ENCODE data around the gene FOXD1.
"Not testable (repeated sequence)": the region's sequence is repeated elsewhere in the genome, so short reads cannot be mapped to it uniquely, and the experiment has no call there.

Gene FOXD1

GRCh38 chr5:73482383-73483136 lies 34.0 kb upstream of the FOXD1 start:
- Mint-ChIP-seq H3K36me3 (no peaks in the 10 kb centered on the region), H3K4me1 (no peaks in the 10 kb centered on the region), H3K9me3 (no peaks in the 10 kb centered on the region), H3K4me3 (no peak overlapping the region), H3K27me3 (peaks cover 14% of the 10 kb centered on the region), H3K27ac (no peak overlapping the region)

DNA sequence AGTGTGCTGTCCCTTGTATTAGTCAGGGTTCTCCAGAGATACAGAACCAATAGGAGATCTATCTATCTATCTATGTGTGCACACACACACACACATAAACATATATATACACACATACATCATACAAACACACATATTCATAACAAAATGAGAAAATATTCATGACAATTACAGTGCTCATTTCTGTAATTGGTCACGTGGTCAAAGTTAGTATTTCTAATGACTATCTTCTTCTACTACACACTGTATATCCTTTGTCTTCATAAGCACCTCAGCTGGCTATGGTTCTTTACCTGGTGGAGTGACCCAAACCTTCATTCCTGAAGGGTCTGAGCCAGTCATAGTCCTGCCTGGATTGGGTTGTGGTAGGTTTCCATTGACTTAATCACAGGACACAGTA lies 31.9 kb upstream of the FOXD1 start:
- no peaks in the 10 kb centered on the region for H3K4me1 Mint-ChIP-seq
- H3K27ac Mint-ChIP-seq, result no peak overlapping the region
- H3K36me3 Mint-ChIP-seq, result no peaks in the 10 kb centered on the region
- peaks cover 10% of the 10 kb centered on the region for H3K27me3 Mint-ChIP-seq
- H3K4me3 Mint-ChIP-seq, result no peak overlapping the region
- no peaks in the 10 kb centered on the region for H3K9me3 Mint-ChIP-seq

DNA sequence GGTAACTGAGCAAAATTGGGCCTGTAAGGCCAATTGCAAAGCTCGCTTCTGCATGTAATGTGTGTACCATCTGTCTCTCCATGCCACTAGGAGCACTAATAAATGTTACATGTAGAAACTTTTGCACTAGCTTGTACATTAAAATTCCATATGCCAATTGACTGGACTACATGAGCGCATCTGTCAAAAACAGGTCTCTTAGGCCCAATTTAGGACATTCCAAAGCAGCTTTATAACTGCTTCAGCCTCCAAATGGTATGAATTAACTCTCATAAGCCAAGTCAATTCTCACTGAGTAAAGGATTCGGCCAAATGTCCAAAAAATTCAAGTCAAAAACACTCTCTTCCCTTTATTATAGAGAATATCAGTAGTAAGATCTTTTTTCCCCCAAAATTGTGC lies 23.5 kb upstream of the FOXD1 start:
- H3K9me3 Mint-ChIP-seq, result no peaks in the 10 kb centered on the region
- no peaks in the 10 kb centered on the region for H3K4me1 Mint-ChIP-seq
- H3K4me3 Mint-ChIP-seq, result no peak overlapping the region
- H3K36me3 Mint-ChIP-seq, result no peaks in the 10 kb centered on the region
- peaks cover 4% of the 10 kb centered on the region for H3K27me3 Mint-ChIP-seq
- H3K27ac Mint-ChIP-seq, result no peak overlapping the region

DNA sequence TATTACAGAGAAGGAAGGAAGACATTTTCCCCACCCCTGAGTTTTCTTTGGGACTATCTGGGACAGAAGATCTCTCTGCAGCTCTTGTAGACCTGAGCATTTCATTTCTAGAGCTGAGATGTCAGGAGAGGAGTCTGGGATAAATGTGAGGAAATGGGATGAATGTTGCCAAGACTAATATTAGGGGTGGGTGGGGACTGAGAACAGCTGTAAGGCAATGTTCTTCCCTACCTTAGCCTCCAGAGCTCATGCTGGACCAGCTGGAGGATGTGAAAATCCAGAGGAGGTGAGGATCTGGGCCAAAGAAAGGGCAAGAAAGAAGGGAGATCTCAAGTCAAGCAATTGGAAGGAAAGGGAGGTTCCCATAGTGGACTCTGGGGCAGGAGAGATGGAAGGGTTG lies 23.1 kb upstream of the FOXD1 start:
- H3K27me3 Mint-ChIP-seq, result peaks cover 4% of the 10 kb centered on the region
- H3K36me3 Mint-ChIP-seq, result no peaks in the 10 kb centered on the region
- H3K9me3 Mint-ChIP-seq, result no peaks in the 10 kb centered on the region
- H3K27ac Mint-ChIP-seq, result no peak overlapping the region
- no peaks in the 10 kb centered on the region for H3K4me1 Mint-ChIP-seq
- no peak overlapping the region for H3K4me3 Mint-ChIP-seq

- Mint-ChIP-seq H3K27ac (no peak overlapping the region), H3K4me3 (no peak overlapping the region), H3K9me3 (no peaks in the 10 kb centered on the region), H3K27me3 (peaks cover 12% of the 10 kb centered on the region), H3K36me3 (no peaks in the 10 kb centered on the region), H3K4me1 (no peaks in the 10 kb centered on the region)
Observed at GRCh38 chr5:73469878-73470277, 21.3 kb upstream of the FOXD1 start.

GRCh38 chr5:73468638-73469037 lies 20.1 kb upstream of the FOXD1 start:
- not testable (repeated sequence) for H3K27ac Mint-ChIP-seq, H3K36me3 Mint-ChIP-seq, H3K4me3 Mint-ChIP-seq, H3K9me3 Mint-ChIP-seq, H3K4me1 Mint-ChIP-seq
- peaks cover 12% of the 10 kb centered on the region for H3K27me3 Mint-ChIP-seq

GRCh38 chr5:73464016-73464745 lies 15.6 kb upstream of the FOXD1 start:
- peaks cover 27% of the 10 kb centered on the region for H3K27me3 Mint-ChIP-seq
- no peaks in the 10 kb centered on the region for H3K36me3 Mint-ChIP-seq
- H3K27ac Mint-ChIP-seq, result no peak overlapping the region
- H3K9me3 Mint-ChIP-seq, result no peaks in the 10 kb centered on the region
- H3K4me1 Mint-ChIP-seq, result no peaks in the 10 kb centered on the region
- no peak overlapping the region for H3K4me3 Mint-ChIP-seq

- Mint-ChIP-seq H3K4me3 (no peak overlapping the region), H3K36me3 (peaks cover 2% of the 10 kb centered on the region), H3K27me3 (peaks cover 35% of the 10 kb centered on the region), H3K4me1 (no peaks in the 10 kb centered on the region), H3K27ac (no peak overlapping the region), H3K9me3 (no peaks in the 10 kb centered on the region)
Observed at GRCh38 chr5:73460133-73460532, 11.6 kb upstream of the FOXD1 start.

DNA sequence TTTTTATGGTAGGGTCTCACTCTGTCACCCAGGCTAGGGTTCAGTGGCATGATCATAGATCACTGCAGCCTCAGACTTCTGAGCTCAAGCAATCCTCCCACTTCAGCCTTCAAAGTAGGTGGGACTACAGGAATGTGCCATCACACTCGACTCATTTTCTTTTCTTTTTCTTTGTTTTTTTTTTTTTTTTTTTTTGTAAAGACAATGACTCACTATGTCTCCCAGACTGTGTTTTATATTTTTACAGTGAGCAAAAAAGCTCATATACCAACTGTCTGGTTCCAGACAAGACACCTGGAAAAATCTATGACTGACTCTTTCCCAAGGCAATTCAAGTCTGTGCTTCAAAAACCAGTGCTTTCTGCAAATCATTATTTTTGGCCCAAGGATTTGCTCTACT lies 10.8 kb upstream of the FOXD1 start:
- Mint-ChIP-seq H3K27me3 (peaks cover 39% of the 10 kb centered on the region), H3K27ac (no peak overlapping the region), H3K9me3 (no peaks in the 10 kb centered on the region)

DNA sequence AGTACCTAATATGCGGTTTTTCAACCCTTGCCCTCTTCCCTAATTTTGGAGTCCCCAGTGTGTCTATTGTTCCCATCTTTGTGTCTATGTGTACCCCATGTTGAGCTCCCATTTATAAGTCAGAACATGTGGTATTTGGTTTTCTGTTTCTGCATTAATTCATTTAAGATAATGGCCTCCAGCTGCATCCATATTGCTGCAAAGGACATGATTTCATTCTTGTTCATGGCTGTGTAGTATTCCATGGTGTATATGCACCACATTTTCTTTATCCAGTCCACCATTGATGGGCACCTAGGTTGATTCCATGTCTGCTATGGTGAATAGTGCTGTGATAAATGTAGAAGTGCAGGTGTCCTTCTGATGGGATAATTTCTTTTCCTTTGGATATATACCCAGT lies 7.9 kb upstream of the FOXD1 start:
- not testable (repeated sequence) for H3K9me3 Mint-ChIP-seq, H3K27ac Mint-ChIP-seq, H3K4me1 Mint-ChIP-seq, H3K36me3 Mint-ChIP-seq, H3K4me3 Mint-ChIP-seq
- H3K27me3 Mint-ChIP-seq, result peaks cover 53% of the 10 kb centered on the region

More for the DNA sequence above, 10.8 kb upstream of the FOXD1 start:
- Mint-ChIP-seq H3K4me1 (no peaks in the 10 kb centered on the region), H3K36me3 (peaks cover 2% of the 10 kb centered on the region), H3K4me3 (no peak overlapping the region)

GRCh38 chr5:73454379-73455036 lies 5.9 kb upstream of the FOXD1 start:
- Mint-ChIP-seq H3K27me3 (peaks cover 50% of the 10 kb centered on the region), H3K4me1 (peaks cover 8% of the 10 kb centered on the region), H3K27ac (peak overlapping the region; percentile 61), H3K9me3 (peaks cover 6% of the 10 kb centered on the region), H3K36me3 (peaks cover 4% of the 10 kb centered on the region), H3K4me3 (no peak overlapping the region)

DNA sequence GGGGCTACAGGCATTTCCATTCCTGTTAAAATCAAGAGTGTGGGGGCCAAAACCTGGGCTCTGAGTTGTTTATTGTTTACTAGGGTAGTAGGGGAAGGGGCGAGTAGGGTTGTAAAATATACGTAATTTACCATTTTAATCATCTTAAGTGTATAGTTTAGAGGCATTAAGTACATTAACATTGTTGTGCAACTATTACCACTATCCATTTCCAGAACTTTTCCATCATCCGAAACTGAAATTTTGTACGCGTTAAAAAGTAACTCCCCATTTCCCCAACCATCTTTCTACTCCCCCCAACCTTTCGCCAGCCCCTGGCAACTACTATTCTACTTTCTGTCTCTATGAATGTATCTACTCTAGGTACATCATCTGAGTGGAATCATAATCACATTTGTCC lies 3.6 kb upstream of the FOXD1 start:
- peaks cover 56% of the 10 kb centered on the region for H3K27me3 Mint-ChIP-seq
- peaks cover 14% of the 10 kb centered on the region for H3K4me1 Mint-ChIP-seq
- H3K27ac Mint-ChIP-seq, result no peak overlapping the region
- H3K9me3 Mint-ChIP-seq, result peaks cover 6% of the 10 kb centered on the region
- H3K36me3 Mint-ChIP-seq, result peaks cover 4% of the 10 kb centered on the region
- H3K4me3 Mint-ChIP-seq, result peak overlapping the region; percentile 9

DNA sequence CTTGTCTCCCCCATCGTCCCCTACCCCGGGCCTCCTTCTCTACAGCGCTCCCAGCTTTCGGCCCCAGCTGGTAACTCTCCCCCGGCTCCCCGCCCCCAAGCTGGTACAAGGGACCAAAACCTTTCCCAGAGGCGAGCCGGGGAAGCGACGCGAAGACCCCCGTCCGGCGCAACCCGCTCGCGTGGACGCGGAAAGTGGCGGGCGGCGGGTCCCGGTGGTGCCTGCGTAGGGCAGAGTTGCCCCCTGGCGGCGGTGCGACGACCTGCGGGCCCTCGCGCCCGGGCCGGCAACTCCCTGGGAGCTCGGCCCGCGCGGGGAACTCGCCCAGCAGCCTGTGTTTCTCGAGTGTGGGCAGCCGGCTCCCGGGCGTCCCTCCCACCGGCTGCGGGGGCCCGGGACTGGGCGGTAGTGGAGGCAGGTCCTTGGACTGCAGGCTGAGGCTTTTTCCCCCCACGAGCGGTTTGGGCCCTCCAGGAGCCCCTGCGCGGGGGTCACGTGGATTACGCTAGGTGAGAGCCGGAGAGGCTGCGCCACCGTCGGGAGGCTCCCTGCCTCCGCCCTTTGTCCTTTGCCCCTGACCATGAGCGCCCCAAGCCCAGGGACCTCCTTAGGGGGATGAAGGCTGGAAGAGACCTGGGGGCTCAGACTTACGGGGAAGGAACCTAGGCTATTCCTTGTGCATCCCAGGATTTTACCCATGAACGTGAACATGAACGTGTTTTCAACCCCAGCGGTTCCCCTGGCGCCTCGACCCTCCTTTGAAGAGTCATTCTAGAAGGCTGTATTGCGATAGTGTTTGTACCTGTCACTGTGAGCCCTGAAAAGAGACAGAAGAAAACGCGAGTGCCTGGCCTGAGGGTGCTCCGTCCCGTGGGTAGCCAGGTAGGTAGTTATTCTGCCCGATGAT lies 2.9 kb upstream of the FOXD1 start:
- H3K27ac Mint-ChIP-seq, result peak overlapping the region; percentile 41
- H3K27me3 Mint-ChIP-seq, result peaks cover 54% of the 10 kb centered on the region
- no peak overlapping the region for H3K4me3 Mint-ChIP-seq
- H3K4me1 Mint-ChIP-seq, result peaks cover 17% of the 10 kb centered on the region
- peaks cover 6% of the 10 kb centered on the region for H3K9me3 Mint-ChIP-seq
- H3K36me3 Mint-ChIP-seq, result peaks cover 4% of the 10 kb centered on the region

- peaks cover 4% of the 10 kb centered on the region for H3K36me3 Mint-ChIP-seq
- no peak overlapping the region for H3K4me3 Mint-ChIP-seq
- H3K27ac Mint-ChIP-seq, result peak overlapping the region; percentile 65
- H3K27me3 Mint-ChIP-seq, result peaks cover 52% of the 10 kb centered on the region
- H3K9me3 Mint-ChIP-seq, result peaks cover 6% of the 10 kb centered on the region
- peaks cover 18% of the 10 kb centered on the region for H3K4me1 Mint-ChIP-seq
Observed at GRCh38 chr5:73450672-73451223, 2.2 kb upstream of the FOXD1 start.

GRCh38 chr5:73450137-73450536 lies 1.6 kb upstream of the FOXD1 start:
- H3K27ac Mint-ChIP-seq, result peak overlapping the region; percentile 65
- H3K4me1 Mint-ChIP-seq, result peaks cover 18% of the 10 kb centered on the region
- peaks cover 51% of the 10 kb centered on the region for H3K27me3 Mint-ChIP-seq
- peaks cover 2% of the 10 kb centered on the region for H3K36me3 Mint-ChIP-seq
- H3K4me3 Mint-ChIP-seq, result no peak overlapping the region
- peaks cover 6% of the 10 kb centered on the region for H3K9me3 Mint-ChIP-seq
